Stomach smooth muscle (tissue), 2 donors: ENCODE measurements around the gene MAP4.
A peak's percentile ranks its signal among the peaks of the same experiment; 100 is the strongest.

Source experiments
- H3K27ac ChIP-seq: one replicate; pipeline ENCODE4 v1.7.0; 2013; ENCODE audit warnings: mild to moderate bottlenecking, low read length, inconsistent platforms
- H3K27me3 ChIP-seq, 2 donors: one replicate each; pipeline ENCODE4 v1.7.0; 2013; ENCODE audit warnings: low read length in 2 of 2; ENCODE audit not compliant: insufficient read depth in 2 of 2, control insufficient read depth in 1 of 2
- H3K36me3 ChIP-seq, 2 donors: one replicate each; pipeline ENCODE4 v1.7.0; 2013; ENCODE audit warnings: low read length in 2 of 2; ENCODE audit not compliant: control insufficient read depth in 2 of 2, insufficient read depth in 2 of 2
- H3K4me1 ChIP-seq: one replicate; pipeline ENCODE4 v1.7.0; 2013; ENCODE audit warnings: low read length; ENCODE audit not compliant: control insufficient read depth, insufficient read depth
- H3K4me3 ChIP-seq, 2 donors: one replicate each; pipeline ENCODE4 v1.7.0; 2013; ENCODE audit warnings: low read length in 2 of 2
- H3K9ac ChIP-seq, 2 donors: one replicate each; pipeline ENCODE4 v1.7.0; 2013; ENCODE audit warnings: low read length in 2 of 2, mild to moderate bottlenecking in 1 of 2
- H3K9me3 ChIP-seq, 2 donors: one replicate each; pipeline ENCODE4 v1.7.0; 2013; ENCODE audit warnings: low read length in 2 of 2; ENCODE audit not compliant: control insufficient read depth in 2 of 2
- donor health status: healthy.
- donor health status: Pancreatic carcinoma.

The MAP4 gene

GRCh38 chr3:47916201-47916600 is 100.0 kb downstream of the MAP4 start:
- H3K9ac ChIP-seq: no peak overlapping the region
- H3K4me1 ChIP-seq: no peaks in the 10 kb centered on the region
- H3K36me3 ChIP-seq: peaks cover 39 to 42% of the 10 kb centered on the region in 2 donors
- no peak overlapping the region for H3K27ac ChIP-seq
- H3K27me3 ChIP-seq: no peaks in the 10 kb centered on the region
- H3K4me3 ChIP-seq: no peak overlapping the region
- H3K9me3 ChIP-seq: no peaks in the 10 kb centered on the region

- Histone ChIP-seq H3K27ac (no peak overlapping the region), H3K9ac (no peak overlapping the region), H3K36me3 (peaks cover 44 to 59% of the 10 kb centered on the region in 2 donors), H3K9me3 (no peaks in the 10 kb centered on the region), H3K4me3 (no peak overlapping the region), H3K4me1 (no peaks in the 10 kb centered on the region), H3K27me3 (no peaks in the 10 kb centered on the region)
Observed at GRCh38 chr3:47912006-47912504, 104.2 kb downstream of the MAP4 start.

GRCh38 chr3:47910777-47911440 is 105.3 kb downstream of the MAP4 start:
- Histone ChIP-seq H3K9ac (no peak overlapping the region), H3K36me3 (peaks cover 33 to 48% of the 10 kb centered on the region in 2 donors), H3K27ac (no peak overlapping the region), H3K4me3 (no peak overlapping the region), H3K9me3 (no peaks in the 10 kb centered on the region), H3K27me3 (no peaks in the 10 kb centered on the region), H3K4me1 (no peaks in the 10 kb centered on the region)

GRCh38 chr3:47910233-47910632 is 106.0 kb downstream of the MAP4 start:
- Histone ChIP-seq H3K9me3 (no peaks in the 10 kb centered on the region), H3K27ac (no peak overlapping the region), H3K36me3 (peaks cover 26 to 42% of the 10 kb centered on the region in 2 donors), H3K27me3 (no peaks in the 10 kb centered on the region), H3K4me3 (no peak overlapping the region), H3K4me1 (no peaks in the 10 kb centered on the region), H3K9ac (no peak overlapping the region)

GRCh38 chr3:47909607-47910006 is 106.6 kb downstream of the MAP4 start:
- no peaks in the 10 kb centered on the region for H3K27me3 ChIP-seq
- H3K9ac ChIP-seq: no peak overlapping the region
- H3K36me3 ChIP-seq: peaks cover 23 to 38% of the 10 kb centered on the region in 2 donors
- H3K27ac ChIP-seq: no peak overlapping the region
- H3K4me3 ChIP-seq: no peak overlapping the region
- no peaks in the 10 kb centered on the region for H3K9me3 ChIP-seq
- H3K4me1 ChIP-seq: no peaks in the 10 kb centered on the region

- Histone ChIP-seq H3K36me3 (peaks cover 23 to 35% of the 10 kb centered on the region in 2 donors), H3K27me3 (no peaks in the 10 kb centered on the region), H3K9ac (no peak overlapping the region), H3K27ac (no peak overlapping the region), H3K4me3 (no peak overlapping the region), H3K4me1 (no peaks in the 10 kb centered on the region), H3K9me3 (no peaks in the 10 kb centered on the region)
Observed at GRCh38 chr3:47908744-47909143, 107.5 kb downstream of the MAP4 start.

GRCh38 chr3:47907784-47908183 is 108.4 kb downstream of the MAP4 start:
- Histone ChIP-seq H3K4me1 (no peaks in the 10 kb centered on the region), H3K9ac (no peak overlapping the region), H3K36me3 (peaks cover 23 to 35% of the 10 kb centered on the region in 2 donors), H3K27ac (no peak overlapping the region), H3K4me3 (no peak overlapping the region), H3K9me3 (no peaks in the 10 kb centered on the region), H3K27me3 (no peaks in the 10 kb centered on the region)

GRCh38 chr3:47902746-47903145 is 113.5 kb downstream of the MAP4 start:
- no peaks in the 10 kb centered on the region for H3K27me3 ChIP-seq
- no peak overlapping the region for H3K27ac ChIP-seq
- H3K4me1 ChIP-seq: peaks cover 9% of the 10 kb centered on the region
- peaks cover 2 to 5% of the 10 kb centered on the region in 2 donors for H3K36me3 ChIP-seq
- H3K9ac ChIP-seq: no peak overlapping the region
- H3K9me3 ChIP-seq: no peaks in the 10 kb centered on the region
- H3K4me3 ChIP-seq: no peak overlapping the region

GRCh38 chr3:47901280-47901833 is 114.9 kb downstream of the MAP4 start:
- peaks cover 0 to 5% of the 10 kb centered on the region in 2 donors for H3K36me3 ChIP-seq
- no peak overlapping the region for H3K9ac ChIP-seq
- H3K4me3 ChIP-seq: no peak overlapping the region
- H3K27ac ChIP-seq: peak overlapping the region; percentile 6
- no peaks in the 10 kb centered on the region for H3K9me3 ChIP-seq
- H3K27me3 ChIP-seq: no peaks in the 10 kb centered on the region
- H3K4me1 ChIP-seq: peaks cover 9% of the 10 kb centered on the region

- no peaks in the 10 kb centered on the region for H3K9me3 ChIP-seq
- H3K36me3 ChIP-seq: peaks cover 0 to 7% of the 10 kb centered on the region in 2 donors
- H3K4me1 ChIP-seq: peaks cover 9% of the 10 kb centered on the region
- H3K9ac ChIP-seq: no peak overlapping the region
- H3K27ac ChIP-seq: no peak overlapping the region
- no peak overlapping the region for H3K4me3 ChIP-seq
- H3K27me3 ChIP-seq: no peaks in the 10 kb centered on the region
Observed at GRCh38 chr3:47899495-47900108, 116.6 kb downstream of the MAP4 start.

GRCh38 chr3:47897954-47898353 is 118.3 kb downstream of the MAP4 start:
- Histone ChIP-seq H3K36me3 (peaks cover 0 to 7% of the 10 kb centered on the region in 2 donors), H3K9ac (no peak overlapping the region), H3K4me1 (peaks cover 9% of the 10 kb centered on the region)

More at GRCh38 chr3:47897954-47898353, 118.3 kb downstream of the MAP4 start:
- Histone ChIP-seq H3K27ac (no peak overlapping the region), H3K4me3 (no peak overlapping the region), H3K27me3 (no peaks in the 10 kb centered on the region), H3K9me3 (no peaks in the 10 kb centered on the region)
